Measurements from ENCODE around the gene CCDC33.

- TF ChIP-seq CTCF (IDR thresholded peaks at IDR 0.05; ENCODE audit: insufficient read depth, low read length, poor library complexity, severe bottlenecking) (no peak), EZH2phosphoT487 (conservative IDR thresholded peaks at IDR 0.05; ENCODE audit: low read length) (no peak)
Observed at GRCh38 chr15:74345051-74345450, 108.9 kb downstream of the CCDC33 start.

All from SU-DHL-6 (cell line).